ENCODE results near the gene NME4. TPM values are rescaled to one million over a fixed set of nuclear protein-coding genes. Genes with fewer than 3 reads are reported as not detected.

Gene NME4
- polyA plus RNA-seq, 1 donor (not counting 4 experiments of a cell fraction or from before 2014, with no cell fraction given): 141 TPM

GRCh38 chr16:373020-373598 lies 23.9 kb upstream of the NME4 start:
- TF ChIP-seq CTCF (optimal IDR thresholded peaks at IDR 0.05 in 1 of 3, IDR thresholded peaks at IDR 0.05 in 1 of 3, conservative IDR thresholded peaks at IDR 0.05 in 1 of 3; ENCODE audit: extremely low read depth in 1 of 3, insufficient read depth in 2 of 3, low read length in 3 of 3) (no peak), EZH2 (IDR thresholded peaks at IDR 0.05; ENCODE audit: low read length) (no peak)
- Histone ChIP-seq H3K36me3 (ENCODE audit: control insufficient read depth in 2 of 2, extremely low read depth in 1 of 2, insufficient read depth in 2 of 2, low read length in 2 of 2) (peaks cover 10 to 27% of the 10 kb centered on the region in 2 experiments), H3K4me1 (ENCODE audit: control insufficient read depth, extremely low read depth, insufficient read depth, low read length) (peaks cover 12% of the 10 kb centered on the region), H3K4me2 (ENCODE audit: control insufficient read depth, extremely low read depth, insufficient read depth, low read depth, low read length) (no peak overlapping the region), H3K9me1 (ENCODE audit: control insufficient read depth, extremely low read depth, insufficient read depth, low read length) (no peaks in the 10 kb centered on the region), H3K9ac (ENCODE audit: control insufficient read depth, extremely low read depth, insufficient read depth, low read length) (no peak overlapping the region), H2AFZ (ENCODE audit: control insufficient read depth, low read length) (no peak overlapping the region), H3K27me3 (ENCODE audit: control insufficient read depth, extremely low read depth, insufficient read depth, low read length) (no peaks in the 10 kb centered on the region), H4K20me1 (ENCODE audit: control insufficient read depth, extremely low read depth, insufficient read depth, low read length) (peaks cover 2% of the 10 kb centered on the region), H3K79me2 (ENCODE audit: control insufficient read depth, insufficient read depth, low read length) (peaks cover 6% of the 10 kb centered on the region), H3K4me3 (ENCODE audit: control insufficient read depth in 2 of 3, extremely low read depth in 1 of 3, insufficient read depth in 2 of 3, low read depth in 1 of 3, low read length in 3 of 3) (no peak overlapping the region), H3K9me3 (ENCODE audit: control insufficient read depth, low read depth, low read length) (no peaks in the 10 kb centered on the region), H3K27ac (ENCODE audit: control insufficient read depth, insufficient read depth, low read length) (no peak overlapping the region)
- dilution Hi-C loops (cut with MboI; ENCODE audit: extremely low pct_ligation_motif_present, low sequenced_read_pairs): no loop called here
- FAIRE-seq (no peak), DNase-seq (ENCODE audit: low read depth, low spot score) (no peak)

GRCh38 chr16:373848-374615 lies 23.0 kb upstream of the NME4 start:
- H2AFZ ChIP-seq (ENCODE audit: control insufficient read depth, low read length): no peak overlapping the region
- H3K4me2 ChIP-seq (ENCODE audit: control insufficient read depth, extremely low read depth, insufficient read depth, low read depth, low read length): no peak overlapping the region
- H3K4me3 ChIP-seq (ENCODE audit: control insufficient read depth in 2 of 3, extremely low read depth in 1 of 3, insufficient read depth in 2 of 3, low read depth in 1 of 3, low read length in 3 of 3): no peak overlapping the region
- DNase-seq (ENCODE audit: low read depth, low spot score) (no peak), FAIRE-seq (no peak)
- H3K9me3 ChIP-seq (ENCODE audit: control insufficient read depth, low read depth, low read length): no peaks in the 10 kb centered on the region
- dilution Hi-C loops (cut with MboI; ENCODE audit: extremely low pct_ligation_motif_present, low sequenced_read_pairs): no loop called here
- H3K36me3 ChIP-seq (ENCODE audit: control insufficient read depth in 2 of 2, extremely low read depth in 1 of 2, insufficient read depth in 2 of 2, low read length in 2 of 2): peaks cover 2 to 19% of the 10 kb centered on the region in 2 experiments
- no peaks in the 10 kb centered on the region for H3K27me3 ChIP-seq (ENCODE audit: control insufficient read depth, extremely low read depth, insufficient read depth, low read length)
- peaks cover 12% of the 10 kb centered on the region for H3K4me1 ChIP-seq (ENCODE audit: control insufficient read depth, extremely low read depth, insufficient read depth, low read length)
- H3K27ac ChIP-seq (ENCODE audit: control insufficient read depth, insufficient read depth, low read length): no peak overlapping the region
- peaks cover 7% of the 10 kb centered on the region for H3K79me2 ChIP-seq (ENCODE audit: control insufficient read depth, insufficient read depth, low read length)
- H4K20me1 ChIP-seq (ENCODE audit: control insufficient read depth, extremely low read depth, insufficient read depth, low read length): no peaks in the 10 kb centered on the region
- H3K9ac ChIP-seq (ENCODE audit: control insufficient read depth, extremely low read depth, insufficient read depth, low read length): no peak overlapping the region
- TF ChIP-seq EZH2 (IDR thresholded peaks at IDR 0.05; ENCODE audit: low read length) (no peak), CTCF (optimal IDR thresholded peaks at IDR 0.05 in 1 of 3, IDR thresholded peaks at IDR 0.05 in 1 of 3, conservative IDR thresholded peaks at IDR 0.05 in 1 of 3; ENCODE audit: extremely low read depth in 1 of 3, insufficient read depth in 2 of 3, low read length in 3 of 3) (no peak)
- no peaks in the 10 kb centered on the region for H3K9me1 ChIP-seq (ENCODE audit: control insufficient read depth, extremely low read depth, insufficient read depth, low read length)
